Uterus (tissue), 4 donors: ENCODE results near the gene FANCL. TPM values are rescaled to one million over a fixed set of nuclear protein-coding genes. Genes with fewer than 3 reads are reported as not detected.
"Not testable (repeated sequence)": the region's sequence is repeated elsewhere in the genome, so short reads cannot be mapped to it uniquely, and the experiment has no call there.

ENCODE experiments used
- DNase-seq, 2 donors: peaks; one replicate each; pipeline ENCODE4 v3.0.0-alpha.2; 2019 to 2020
- H3K27ac ChIP-seq, 2 donors: fragments of 200-600 bp; sonication (generic); 1 replicate in 1 of 2; 2 replicates in 1 of 2; pipeline ENCODE4 v1.5.1; 2016 to 2018
- H3K27me3 ChIP-seq, 2 donors: fragments of 200-600 bp; sonication (generic); one replicate each; pipeline ENCODE4 v1.5.1; 2018 to 2019; ENCODE audit warnings: control low read depth in 1 of 2
- H3K36me3 ChIP-seq, 2 donors: fragments of 200-600 bp; sonication (generic); one replicate each; pipeline ENCODE4 v1.5.1; 2019; ENCODE audit warnings: control low read depth in 1 of 2
- H3K4me1 ChIP-seq, 2 donors: fragments of 200-600 bp; sonication (generic); one replicate each; pipeline ENCODE4 v1.5.1; 2018 to 2019; ENCODE audit warnings: control low read depth in 1 of 2
- H3K4me3 ChIP-seq, 2 donors: fragments of 200-600 bp; sonication (generic); 1 replicate in 1 of 2; 2 replicates in 1 of 2; pipeline ENCODE4 v1.5.1; 2018 to 2019; ENCODE audit warnings: mild to moderate bottlenecking in 1 of 2
- H3K9me3 ChIP-seq, 2 donors: fragments of 200-600 bp; sonication (generic); one replicate each; pipeline ENCODE4 v1.5.1; 2019; ENCODE audit warnings: control low read depth in 1 of 2
- POLR2A ChIP-seq, 2 donors: fragments of 450-650 bp; IDR thresholded peaks; one replicate each; pipeline ENCODE4 v1.6.1; 2016; ENCODE audit warnings: antibody characterized with exemption in 2 of 2, mild to moderate bottlenecking in 1 of 2, moderate library complexity in 1 of 2
- intact Hi-C: fragments of 100-400 bp; cut with DNase I; formaldehyde crosslinking; loops from one replicate; pipeline ENCODE4 v1.15.1; 2023; ENCODE audit warnings: low total_unique reads
- total RNA-seq, 4 donors: library from RNA; depleted of rRNA in 3 of 4; stranded (reverse); fragments of >200 nt in 3 of 4; gene quantifications; one replicate each; pipeline versions ENCODE4 v1.1.0 to v1.2.4, GENCODE V29; 2014 to 2023
- TF ChIP-seq, protein P1 (sequence below), 4 experiments: fragments of 200-600 bp in 2 of 4; fragments of 450-650 bp in 2 of 4; sonication (generic) in 2 of 4; IDR thresholded peaks; one replicate each; pipeline ENCODE4 v1.5.1; 2016 to 2019; ENCODE audit warnings: antibody characterized with exemption in 4 of 4, mild to moderate bottlenecking in 2 of 4, moderate library complexity in 1 of 4
- donor health status: DM: yes; HTN: yes; CAD: no.

The FANCL gene
- total RNA-seq, 4 donors from 2014 or later: 69.8 to 302 (median 96.4) TPM

DNA sequence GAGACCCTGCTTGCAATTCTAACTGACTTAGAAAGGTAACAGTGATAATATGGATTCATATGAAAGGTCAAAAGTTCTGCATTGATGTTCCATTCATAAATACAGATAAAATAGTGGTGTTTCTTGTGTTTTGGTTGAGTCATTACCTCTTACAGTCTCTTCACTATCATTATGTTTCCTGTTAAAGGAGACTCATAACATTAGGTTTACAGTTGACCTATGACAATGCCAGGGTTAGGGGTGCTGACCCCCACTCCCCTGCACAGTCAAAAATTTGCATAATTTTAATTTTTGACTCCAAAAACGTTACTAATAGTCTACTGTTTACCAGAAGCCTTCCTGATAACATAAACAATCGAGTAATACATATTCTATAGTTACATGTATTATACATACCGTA is 119.1 kb downstream of the FANCL start:
- Histone ChIP-seq H3K4me3 (no peak overlapping the region), H3K27me3 (no peaks in the 10 kb centered on the region), H3K27ac (no peak overlapping the region), H3K9me3 (no peaks in the 10 kb centered on the region), H3K36me3 (no peaks in the 10 kb centered on the region), H3K4me1 (no peaks in the 10 kb centered on the region)
- intact Hi-C loops: no loop called here
- no peak for DNase-seq
- no peak for TF ChIP-seq POLR2A (IDR thresholded peaks at IDR 0.05)
- TF ChIP-seq, protein P1, sequence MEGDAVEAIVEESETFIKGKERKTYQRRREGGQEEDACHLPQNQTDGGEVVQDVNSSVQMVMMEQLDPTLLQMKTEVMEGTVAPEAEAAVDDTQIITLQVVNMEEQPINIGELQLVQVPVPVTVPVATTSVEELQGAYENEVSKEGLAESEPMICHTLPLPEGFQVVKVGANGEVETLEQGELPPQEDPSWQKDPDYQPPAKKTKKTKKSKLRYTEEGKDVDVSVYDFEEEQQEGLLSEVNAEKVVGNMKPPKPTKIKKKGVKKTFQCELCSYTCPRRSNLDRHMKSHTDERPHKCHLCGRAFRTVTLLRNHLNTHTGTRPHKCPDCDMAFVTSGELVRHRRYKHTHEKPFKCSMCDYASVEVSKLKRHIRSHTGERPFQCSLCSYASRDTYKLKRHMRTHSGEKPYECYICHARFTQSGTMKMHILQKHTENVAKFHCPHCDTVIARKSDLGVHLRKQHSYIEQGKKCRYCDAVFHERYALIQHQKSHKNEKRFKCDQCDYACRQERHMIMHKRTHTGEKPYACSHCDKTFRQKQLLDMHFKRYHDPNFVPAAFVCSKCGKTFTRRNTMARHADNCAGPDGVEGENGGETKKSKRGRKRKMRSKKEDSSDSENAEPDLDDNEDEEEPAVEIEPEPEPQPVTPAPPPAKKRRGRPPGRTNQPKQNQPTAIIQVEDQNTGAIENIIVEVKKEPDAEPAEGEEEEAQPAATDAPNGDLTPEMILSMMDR (IDR thresholded peaks at IDR 0.05): no peak

GRCh38 chr2:58120626-58121229 is 120.4 kb downstream of the FANCL start:
- TF ChIP-seq, protein P1 (IDR thresholded peaks at IDR 0.05): no peak
- no peak for TF ChIP-seq POLR2A (IDR thresholded peaks at IDR 0.05)
- Histone ChIP-seq H3K4me3 (no peak overlapping the region), H3K4me1 (no peaks in the 10 kb centered on the region), H3K27me3 (no peaks in the 10 kb centered on the region), H3K36me3 (no peaks in the 10 kb centered on the region), H3K9me3 (no peaks in the 10 kb centered on the region), H3K27ac (no peak overlapping the region)
- DNase-seq: no peak
- intact Hi-C loops: no loop called here

GRCh38 chr2:58113563-58113962 is 127.6 kb downstream of the FANCL start:
- H3K9me3 ChIP-seq, H3K27ac ChIP-seq, H3K4me3 ChIP-seq, intact Hi-C loops, H3K27me3 ChIP-seq, H3K36me3 ChIP-seq, DNase-seq, H3K4me1 ChIP-seq: not testable (repeated sequence)

- no peaks in the 10 kb centered on the region for H3K36me3 ChIP-seq
- intact Hi-C loops: no loop called here
- no peak overlapping the region for H3K27ac ChIP-seq
- H3K27me3 ChIP-seq: no peaks in the 10 kb centered on the region
- no peaks in the 10 kb centered on the region for H3K4me1 ChIP-seq
- H3K9me3 ChIP-seq: no peaks in the 10 kb centered on the region
- no peak for TF ChIP-seq POLR2A (IDR thresholded peaks at IDR 0.05)
- TF ChIP-seq, protein P1 (IDR thresholded peaks at IDR 0.05): no peak
- no peak overlapping the region for H3K4me3 ChIP-seq
- DNase-seq: no peak
Measured at GRCh38 chr2:58110765-58111164, 130.4 kb downstream of the FANCL start.

- DNase-seq: no peak
- TF ChIP-seq, protein P1 (IDR thresholded peaks at IDR 0.05): no peak
- no peak for TF ChIP-seq POLR2A (IDR thresholded peaks at IDR 0.05)
- Histone ChIP-seq H3K36me3 (no peaks in the 10 kb centered on the region), H3K4me3 (no peak overlapping the region), H3K27ac (no peak overlapping the region), H3K27me3 (no peaks in the 10 kb centered on the region), H3K9me3 (no peaks in the 10 kb centered on the region), H3K4me1 (no peaks in the 10 kb centered on the region)
- intact Hi-C loops: no loop called here
Measured at GRCh38 chr2:58109481-58109880, 131.6 kb downstream of the FANCL start.

Other genes with a start within 250 kb of the FANCL start
- 10 to 100 TPM; 17.1 to 30.3 (median 25.7) TPM for gene VRK2, start 194.5 kb downstream of the FANCL start, total RNA-seq